HG03159 (cell line): ENCODE measurements around the gene SQOR.

Source experiments
- ATAC-seq: cut with Tn5 transposase; IDR thresholded peaks from one replicate; pipeline ENCODE4 v1.9.1; 2021; ENCODE audit warnings: mild to moderate bottlenecking, moderate library complexity; ENCODE audit not compliant: unreplicated experiment

SQOR gene

DNA sequence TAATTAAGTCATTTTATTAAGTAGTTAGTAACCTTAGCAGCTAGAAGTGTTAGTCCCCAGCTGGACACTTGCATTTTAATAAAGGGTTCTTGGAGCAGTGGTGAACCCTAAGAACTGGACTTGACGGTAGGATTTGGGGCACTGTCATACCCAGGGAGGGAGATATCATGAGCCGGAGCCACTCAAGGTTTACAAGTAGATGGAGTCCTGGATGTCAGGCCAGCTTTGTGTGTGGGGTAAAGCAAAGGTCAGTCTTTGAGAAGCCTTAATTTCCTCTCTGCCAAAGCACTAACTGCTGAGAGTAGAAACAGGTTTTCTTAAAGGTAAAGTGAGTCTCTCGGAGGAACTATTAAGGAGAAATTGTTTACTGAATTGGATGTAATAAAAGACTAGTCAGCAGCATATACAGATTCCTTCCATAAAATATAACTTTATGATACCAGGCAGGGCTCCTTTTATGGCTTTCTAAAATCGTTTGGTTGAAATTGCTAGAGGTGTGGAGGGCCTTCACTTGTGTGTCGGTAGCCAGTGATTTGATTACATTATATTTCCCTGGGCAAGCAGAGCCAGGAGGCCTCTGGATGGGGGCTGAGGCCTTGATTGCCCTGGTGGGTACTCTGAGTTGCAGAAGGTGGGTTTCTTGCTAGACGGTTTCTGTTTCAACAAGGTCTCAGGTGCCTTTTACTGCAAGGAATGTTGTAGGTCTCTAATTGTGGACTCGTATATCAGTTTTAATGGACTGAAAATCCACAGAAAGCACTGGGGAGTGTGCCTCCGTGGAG lies 23.1 kb downstream of the SQOR start:
- no peak for ATAC-seq

DNA sequence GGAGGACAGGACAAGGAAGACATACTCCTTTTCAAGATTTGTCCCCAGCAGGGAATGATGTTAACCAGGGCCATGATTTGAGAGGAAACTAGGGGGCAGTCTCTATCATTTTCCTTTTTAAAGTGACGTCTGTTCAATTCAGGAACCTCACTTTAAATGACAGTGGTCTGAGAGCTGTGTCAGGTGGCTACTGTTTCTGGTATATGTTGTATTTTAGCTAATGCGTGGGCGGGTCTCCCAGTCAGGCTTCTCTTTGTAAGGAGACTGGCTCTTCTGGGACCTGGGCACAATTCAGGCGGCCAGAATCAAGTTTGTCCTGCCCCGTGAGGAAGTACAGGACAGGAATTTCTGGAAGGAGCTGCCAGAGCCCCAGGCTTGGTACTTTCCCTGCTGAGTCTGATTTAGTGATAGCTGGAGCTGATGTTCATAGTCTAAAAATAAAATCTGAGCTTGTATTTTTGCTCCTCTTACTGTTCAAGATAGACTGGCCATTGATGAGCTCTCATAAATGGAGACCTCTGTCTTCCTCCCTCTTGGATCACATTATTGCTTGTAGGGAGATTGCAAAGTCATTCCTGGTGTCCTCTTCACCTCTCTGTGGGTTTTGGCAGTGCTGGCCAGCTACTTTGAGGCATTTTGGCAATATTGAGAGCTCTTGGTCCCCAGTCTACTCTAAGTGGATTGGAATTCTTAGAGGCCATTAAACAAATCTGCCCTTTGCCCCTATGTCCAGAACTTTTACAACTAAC lies 25.6 kb downstream of the SQOR start:
- ATAC-seq = no peak

DNA sequence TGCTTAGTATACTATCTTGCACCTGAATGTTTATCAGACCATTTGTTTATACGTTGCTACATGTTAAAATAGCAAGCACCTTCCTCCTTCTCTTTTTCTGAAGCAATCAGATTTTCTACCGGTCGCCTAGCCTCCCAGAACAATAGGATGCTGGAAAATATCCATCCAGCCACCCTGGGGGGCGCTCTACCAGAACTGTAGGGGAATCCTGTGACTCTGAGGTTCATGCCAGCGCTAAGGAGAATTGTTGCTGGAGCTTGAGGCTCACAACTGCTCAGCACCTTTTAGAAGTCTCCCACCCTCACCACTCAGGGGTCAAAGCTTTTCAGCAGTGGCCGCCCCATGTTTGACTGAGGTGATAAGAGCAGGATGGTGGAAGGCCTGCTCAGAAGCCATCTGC lies 27.5 kb downstream of the SQOR start:
- no peak for ATAC-seq

DNA sequence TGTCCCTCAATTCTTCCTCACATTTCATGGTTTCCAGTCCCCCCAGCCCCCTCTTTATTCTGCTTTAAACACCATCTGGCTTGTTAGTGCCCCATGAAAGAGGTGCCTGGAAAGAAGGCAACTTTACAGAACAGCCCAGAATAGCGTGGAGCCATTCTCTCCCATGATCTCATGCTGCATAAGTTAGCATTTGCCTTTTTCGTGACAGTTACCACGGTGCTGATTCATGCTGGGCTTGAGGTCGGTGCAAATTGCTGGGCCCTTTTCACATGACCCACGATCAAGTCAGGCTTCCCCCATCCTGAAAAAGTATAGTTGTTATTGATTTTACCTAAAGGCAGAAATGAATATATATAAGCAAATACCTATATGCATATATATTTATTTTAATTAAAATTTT lies 29.6 kb downstream of the SQOR start:
- ATAC-seq = no peak

DNA sequence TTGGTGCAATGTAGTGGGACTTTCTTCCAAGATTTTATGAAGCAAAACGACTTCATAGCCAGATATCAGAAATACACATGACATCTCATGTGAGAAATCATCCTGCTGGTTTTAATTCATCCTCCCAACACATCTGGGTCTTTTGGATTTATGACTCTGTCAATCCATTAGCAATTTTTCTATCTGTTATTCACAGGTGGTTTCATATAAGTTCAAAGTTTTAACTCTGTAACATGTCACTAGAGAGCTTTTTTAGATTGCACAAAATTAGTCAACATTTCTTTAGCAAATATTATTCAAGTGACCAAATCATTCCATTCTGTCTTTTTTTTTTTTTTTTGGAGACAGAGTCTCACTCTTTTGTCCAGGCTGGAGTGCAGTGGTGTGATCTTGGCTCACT lies 30.4 kb downstream of the SQOR start:
- no peak for ATAC-seq

DNA sequence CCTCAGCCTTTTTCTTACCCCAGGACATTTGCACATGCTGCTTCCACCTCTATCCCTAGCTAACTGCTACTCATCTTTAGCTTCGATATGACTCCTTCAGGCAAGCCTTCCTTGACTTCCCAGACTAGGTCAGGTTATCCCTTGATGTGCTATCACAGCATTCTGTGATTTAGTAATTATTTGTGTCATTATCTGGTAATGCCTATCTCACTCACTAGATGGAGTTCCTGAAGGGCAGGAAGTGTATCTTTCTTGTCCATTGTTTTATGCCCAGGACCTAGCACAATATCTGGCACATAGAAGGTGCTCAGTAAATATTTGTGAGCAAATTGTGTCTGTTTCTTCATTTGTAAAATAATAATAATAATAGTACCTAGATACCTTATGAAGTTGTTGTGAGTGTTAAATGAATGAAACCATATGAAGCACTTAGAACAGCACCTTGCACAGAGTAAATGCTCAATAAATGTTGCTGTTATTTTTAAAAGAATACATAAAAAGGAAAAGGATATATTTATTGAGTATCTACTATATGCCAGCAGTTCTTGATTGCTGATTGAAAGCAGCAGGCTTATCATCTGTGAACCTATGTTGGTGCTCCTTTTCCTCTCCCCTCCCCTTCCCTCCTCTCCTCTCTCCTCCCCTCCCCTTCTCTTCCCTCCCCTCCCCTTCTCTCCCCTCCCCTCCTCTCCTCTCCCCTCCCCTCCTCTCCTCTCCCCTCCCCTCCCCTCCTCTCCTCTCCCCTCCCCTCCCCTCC lies 31.5 kb downstream of the SQOR start:
- ATAC-seq = peak; percentile 54

DNA sequence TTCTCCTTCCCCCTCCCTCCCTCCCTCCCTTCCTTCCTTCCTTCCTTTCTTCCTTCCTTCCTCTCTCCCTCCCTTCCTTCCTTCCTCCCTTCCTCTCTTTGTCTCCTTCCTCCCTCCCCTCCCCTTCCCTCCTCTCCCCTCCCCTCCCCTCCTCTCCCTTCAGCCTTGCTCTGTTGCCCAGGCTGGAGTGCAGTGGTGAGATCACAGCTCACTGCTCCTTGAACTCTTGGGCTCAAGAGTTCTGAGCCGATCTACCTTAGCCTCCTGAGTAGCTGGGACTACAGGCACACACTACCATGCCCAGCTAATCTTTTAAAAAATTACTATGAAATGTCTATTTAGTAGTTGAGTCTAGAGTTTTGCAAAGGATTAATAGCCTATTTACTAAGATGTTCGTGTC lies 32.2 kb downstream of the SQOR start:
- no peak for ATAC-seq

DNA sequence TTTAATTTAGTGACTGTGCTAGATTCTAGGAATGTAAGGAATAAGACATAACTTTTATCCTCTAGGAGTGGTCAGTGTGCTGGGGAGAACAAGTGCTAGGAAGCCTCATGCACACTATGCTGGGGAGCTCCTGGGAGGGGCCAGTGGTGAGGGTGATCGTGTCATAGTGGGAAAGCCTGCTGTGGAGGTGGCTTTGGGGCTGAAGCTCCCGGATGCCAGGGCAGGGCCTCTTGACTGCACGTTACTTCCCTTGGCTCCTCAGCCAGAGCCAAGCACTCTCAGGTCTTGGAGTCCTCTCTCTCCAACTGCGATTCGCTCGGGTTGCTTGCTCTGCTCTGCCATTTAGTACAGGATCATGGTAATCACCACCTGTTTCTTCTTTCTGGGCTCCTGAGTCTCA lies 33.6 kb downstream of the SQOR start:
- ATAC-seq = no peak

DNA sequence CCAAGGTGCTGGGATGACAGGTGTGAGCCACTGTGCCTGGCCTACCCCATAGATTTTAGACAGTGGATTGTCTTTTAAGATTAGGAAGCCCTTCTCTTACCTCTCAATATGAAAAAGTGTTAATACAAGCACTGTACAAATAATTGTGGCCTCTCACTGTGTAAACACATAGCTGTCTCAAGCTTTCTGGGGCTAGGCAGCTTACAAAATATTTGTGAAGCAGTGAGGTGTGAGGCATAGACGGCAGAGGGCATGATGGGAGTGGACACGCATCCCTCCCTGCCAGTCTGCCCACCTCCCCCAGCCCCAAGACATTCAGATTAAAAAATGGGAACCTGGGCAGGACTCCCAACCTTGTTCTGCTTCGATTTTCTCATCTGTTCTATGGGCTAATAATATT lies 34.6 kb downstream of the SQOR start:
- ATAC-seq = no peak

DNA sequence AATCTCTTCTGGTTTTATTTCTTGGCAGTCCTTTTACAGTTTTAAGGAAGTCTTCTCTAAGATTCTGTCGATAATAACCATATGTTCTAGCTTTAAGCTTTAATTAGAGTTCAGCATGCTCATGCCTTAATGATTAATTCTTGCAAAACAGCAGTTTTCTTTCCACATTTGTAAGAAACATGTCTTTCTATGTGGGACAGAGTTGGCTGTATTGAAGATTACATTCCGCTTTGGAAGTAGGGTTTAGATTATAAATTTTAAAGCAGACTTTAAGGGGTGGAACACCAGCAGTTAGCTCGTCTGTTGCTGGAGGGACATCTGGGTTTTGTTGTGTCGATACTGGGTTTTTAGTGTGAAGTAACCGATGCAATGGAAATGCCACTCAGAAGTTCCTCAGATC lies 35.3 kb downstream of the SQOR start:
- no peak for ATAC-seq

DNA sequence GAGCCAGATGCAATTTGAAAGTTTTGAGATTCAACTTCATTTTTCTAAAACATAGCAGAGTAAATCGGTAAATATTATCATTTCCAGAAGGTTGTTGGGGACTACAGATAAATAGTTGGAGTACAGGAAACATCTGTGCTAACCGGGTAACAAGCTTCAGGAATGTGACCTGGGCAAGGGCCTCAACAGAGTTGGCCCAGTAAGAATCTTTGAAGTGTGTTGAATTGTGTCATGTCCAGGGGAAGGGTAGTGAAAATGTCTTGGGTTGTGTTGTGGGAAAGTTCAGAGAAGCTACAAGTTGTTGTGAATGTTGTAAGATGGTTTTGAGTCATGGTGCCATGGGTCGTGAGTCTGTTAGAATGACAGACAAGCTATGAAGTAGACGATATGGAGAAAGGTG lies 35.7 kb downstream of the SQOR start:
- ATAC-seq = no peak

DNA sequence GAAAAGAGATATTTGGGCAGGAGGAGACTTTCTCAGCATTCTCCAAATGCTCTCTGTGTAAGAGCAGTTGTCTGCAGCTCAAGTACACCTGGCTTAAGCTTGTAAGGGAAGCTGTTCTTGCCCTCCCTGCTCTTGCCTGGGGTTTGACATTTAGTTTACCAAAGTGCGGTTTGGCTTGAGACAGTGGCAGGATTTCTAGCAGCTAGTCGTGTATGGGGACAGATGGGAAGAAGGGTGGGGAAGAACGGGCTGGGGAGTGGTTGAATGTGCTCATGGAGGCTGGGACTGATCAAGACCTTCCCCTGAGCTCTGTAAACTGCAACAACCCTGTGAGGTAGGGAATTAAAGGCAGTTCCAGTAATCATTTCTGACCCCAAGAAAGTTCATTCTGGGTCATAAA lies 39.8 kb downstream of the SQOR start:
- no peak for ATAC-seq

DNA sequence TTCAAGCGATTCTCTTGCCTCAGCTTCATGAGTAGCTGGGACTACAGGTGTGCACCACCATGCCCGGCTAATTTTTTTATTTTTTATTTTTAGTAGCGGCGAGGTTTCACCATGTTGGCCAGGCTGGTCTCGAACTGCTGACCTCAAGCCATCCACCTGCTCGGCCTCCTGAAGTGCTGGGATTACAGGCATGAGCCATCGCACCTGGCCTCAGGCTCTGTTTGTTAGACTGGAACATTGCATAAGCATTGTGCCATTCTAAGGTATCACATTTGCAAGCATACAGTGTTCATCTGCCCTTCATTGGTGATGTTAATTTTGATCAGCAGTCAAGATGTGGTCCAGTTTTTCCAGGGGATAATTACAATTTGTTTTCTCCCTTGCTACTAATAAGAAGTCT lies 43.0 kb downstream of the SQOR start:
- no peak for ATAC-seq

DNA sequence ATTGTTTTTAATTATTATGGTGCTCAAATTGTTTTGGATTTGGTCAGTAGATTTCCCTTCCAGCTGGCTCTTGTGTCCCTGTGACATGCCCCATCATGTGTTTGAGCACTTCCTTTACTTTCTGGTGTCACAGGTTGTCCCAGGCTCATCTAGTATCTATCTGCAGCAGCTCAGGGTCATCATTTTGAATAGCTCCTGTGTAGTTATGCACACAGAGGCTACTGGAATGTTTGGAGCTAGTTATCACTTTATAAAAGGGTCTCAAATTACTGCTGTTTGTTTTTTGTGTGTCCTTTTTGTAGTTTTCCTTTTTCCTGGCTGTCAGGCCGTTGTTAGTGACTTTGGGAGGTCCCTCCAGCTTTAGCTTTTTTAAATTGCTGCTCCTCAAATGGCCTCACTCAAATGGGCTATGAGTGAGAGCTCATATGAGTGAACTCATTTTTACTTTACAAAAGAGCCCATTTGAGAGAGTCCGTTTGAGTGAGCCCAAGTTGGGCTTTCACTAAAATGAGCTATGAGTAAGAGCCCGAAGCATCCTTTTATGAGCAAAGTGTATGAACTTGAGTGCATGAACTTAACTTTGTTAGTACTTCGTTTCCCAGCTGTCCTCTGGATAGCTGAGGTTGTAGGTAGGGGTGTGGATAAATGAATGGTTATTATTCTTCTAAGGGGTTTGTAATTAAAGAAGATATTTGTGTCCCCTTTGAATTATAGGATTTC lies 43.8 kb downstream of the SQOR start:
- ATAC-seq = no peak

DNA sequence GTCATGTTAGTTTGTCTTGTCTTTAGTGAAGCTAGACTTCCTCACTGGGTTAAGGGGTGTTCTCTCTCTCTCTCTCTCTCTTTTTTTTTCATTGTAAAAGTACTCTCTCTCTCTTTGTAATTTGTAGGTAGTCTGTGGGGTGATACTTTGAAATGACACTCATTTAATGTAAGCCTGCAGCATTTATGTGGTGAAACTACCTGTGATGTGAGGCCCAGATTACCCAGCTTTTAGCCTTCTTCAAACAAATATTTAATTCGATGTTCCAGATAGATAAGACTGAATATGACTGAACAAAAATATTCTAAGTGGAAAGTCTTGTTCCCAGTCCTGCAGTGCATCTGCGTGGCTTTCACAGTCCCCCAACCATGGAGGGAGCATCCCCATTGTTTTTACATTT lies 49.7 kb downstream of the SQOR start:
- ATAC-seq = no peak

DNA sequence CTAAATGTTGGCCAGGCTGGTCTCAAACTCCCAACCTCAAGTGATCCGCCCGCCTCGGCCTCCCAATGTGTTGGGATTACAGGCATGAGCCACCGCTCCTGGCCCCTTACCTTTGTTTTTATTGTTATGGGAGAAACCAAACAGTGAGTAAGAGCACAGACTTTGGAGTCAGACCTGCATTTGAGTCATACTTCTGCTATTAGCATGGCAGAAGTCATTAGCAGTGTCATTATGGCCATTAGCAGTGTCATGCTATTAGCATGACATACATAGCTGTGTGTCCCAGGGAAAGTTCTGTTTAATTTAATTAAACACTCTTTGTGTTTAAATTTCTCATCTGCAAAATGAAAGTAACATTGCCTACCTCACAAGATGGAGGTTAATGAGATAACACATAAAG lies 54.8 kb downstream of the SQOR start:
- no peak for ATAC-seq

DNA sequence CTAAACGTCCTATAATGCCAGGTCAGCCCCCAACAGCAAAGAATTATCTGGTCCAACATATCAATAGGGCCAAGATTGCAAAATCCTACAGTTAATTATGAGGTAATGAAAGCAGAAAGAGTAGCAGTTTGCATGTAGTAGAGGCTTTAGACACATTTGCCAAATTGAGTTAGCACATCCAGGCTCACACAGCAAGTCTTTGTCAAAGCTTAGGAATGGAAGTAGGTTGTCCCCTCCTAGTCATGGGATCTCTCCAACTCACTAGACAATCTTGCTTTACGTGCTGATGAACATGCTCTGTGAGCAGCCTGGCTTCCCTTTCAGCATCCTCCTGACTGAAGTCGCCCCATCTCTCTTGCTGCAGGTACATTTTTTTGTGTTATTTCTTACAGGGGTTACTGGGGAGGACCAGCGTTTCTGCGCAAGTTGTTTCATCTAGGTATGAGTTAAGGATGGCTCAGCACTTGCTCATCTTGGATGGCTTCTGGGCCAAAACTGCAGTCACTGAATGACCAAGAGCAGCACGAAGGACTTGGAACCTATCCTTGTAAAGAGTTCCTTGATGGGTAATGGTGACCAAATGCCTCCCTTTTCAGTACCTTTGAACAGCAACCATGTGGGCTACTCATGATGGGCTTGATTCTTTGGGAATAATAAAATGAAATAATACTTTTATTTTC lies 55.9 kb downstream of the SQOR start:
- no peak for ATAC-seq

DNA sequence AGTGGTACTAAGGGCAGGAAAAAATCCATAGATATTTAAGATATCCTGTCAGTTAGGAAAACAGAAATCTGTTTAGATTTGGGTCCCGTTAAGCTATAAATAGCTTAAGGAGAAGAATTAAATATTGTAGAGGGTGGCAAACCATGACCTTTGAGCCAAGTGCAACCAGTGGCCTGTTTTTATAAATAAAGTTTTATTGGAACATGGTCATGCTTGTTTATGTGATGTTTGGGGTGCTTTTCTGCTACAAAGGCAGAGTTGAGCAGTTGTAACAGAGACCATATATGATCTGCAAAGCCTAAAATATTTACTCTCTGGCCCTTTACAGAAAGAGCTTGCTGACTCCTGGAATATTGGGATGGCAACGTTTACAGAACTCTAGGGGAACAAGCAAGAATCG lies 66.3 kb downstream of the SQOR start:
- ATAC-seq = no peak

DNA sequence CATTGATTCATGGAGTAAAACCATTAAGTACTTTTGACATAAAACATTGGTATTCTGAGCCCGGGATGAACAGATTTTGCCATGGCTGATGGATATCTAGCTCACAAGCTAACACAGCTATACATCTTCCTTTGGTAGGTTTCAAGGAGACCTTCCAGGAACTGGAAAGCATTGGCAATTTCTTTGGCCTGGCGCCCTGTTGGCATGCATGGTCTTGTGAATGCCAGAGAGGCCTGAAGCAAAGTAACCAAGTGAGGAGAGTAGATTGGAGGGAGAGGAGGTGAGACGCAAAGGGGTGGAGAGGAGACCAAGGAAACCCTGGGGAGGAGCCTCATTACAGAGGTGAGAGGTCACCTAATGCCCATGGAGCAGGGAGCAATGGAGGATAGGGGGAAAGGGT lies 67.2 kb downstream of the SQOR start:
- no peak for ATAC-seq

DNA sequence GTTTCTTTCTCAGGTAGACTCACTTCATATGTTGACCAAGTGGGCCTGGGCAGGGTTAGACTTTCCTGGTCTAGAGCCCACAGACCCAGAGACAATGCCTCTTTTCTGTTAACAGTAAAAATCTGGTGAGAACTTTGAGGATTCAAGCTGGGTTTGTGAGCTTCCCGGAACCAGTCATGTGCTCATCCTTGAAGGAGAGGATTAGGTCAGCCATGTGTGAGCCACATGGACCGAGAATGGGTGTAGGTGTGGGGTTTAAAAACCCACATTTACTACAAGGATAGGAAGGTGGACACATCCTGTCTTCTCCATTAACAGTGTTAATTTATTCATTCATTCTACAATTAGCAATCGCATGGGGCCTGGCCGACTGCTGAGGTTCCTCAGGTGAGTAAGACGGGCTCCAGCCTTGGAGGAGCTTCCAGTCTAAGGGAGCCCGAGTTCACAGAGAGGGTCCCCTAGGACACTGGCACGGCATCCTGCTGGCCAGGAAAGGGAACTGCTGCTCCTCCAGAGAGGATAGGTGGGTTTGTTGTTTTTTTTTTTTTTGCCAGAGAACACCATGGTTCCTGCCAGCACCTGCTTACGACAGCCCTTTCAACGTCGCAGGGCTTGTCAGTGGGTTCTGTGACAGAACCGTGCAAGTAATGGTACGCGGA lies 69.0 kb downstream of the SQOR start:
- no peak for ATAC-seq
